ENCODE data around the gene NGB.

Gene NGB

DNA sequence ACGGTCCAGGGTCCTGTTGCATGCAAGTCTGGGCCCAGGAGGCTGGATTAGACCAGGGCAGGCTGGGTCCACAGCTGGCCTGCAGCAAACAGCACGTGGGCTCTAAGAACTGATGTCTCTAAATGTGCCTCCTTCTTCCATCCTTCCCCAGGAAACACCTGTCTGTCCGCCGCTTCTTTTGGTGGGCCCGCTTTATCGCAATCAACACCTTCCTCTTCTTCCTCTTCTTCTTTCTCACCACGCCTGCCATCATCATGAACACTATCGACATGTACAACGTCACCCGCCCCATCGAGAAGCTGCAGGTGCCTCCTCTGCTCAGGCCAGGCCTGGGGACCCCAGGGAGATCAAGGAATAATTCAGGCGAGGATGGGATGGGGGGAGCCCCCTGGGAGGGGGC is 28.3 kb downstream of the NGB start:
- TF ChIP-seq, protein P1, sequence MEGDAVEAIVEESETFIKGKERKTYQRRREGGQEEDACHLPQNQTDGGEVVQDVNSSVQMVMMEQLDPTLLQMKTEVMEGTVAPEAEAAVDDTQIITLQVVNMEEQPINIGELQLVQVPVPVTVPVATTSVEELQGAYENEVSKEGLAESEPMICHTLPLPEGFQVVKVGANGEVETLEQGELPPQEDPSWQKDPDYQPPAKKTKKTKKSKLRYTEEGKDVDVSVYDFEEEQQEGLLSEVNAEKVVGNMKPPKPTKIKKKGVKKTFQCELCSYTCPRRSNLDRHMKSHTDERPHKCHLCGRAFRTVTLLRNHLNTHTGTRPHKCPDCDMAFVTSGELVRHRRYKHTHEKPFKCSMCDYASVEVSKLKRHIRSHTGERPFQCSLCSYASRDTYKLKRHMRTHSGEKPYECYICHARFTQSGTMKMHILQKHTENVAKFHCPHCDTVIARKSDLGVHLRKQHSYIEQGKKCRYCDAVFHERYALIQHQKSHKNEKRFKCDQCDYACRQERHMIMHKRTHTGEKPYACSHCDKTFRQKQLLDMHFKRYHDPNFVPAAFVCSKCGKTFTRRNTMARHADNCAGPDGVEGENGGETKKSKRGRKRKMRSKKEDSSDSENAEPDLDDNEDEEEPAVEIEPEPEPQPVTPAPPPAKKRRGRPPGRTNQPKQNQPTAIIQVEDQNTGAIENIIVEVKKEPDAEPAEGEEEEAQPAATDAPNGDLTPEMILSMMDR (IDR thresholded peaks at IDR 0.05; ENCODE audit: control insufficient read depth, insufficient read depth, low read depth, low read length, missing control alignments), result no peak
- H3K4me3 ChIP-seq (ENCODE audit: control insufficient read depth, low read depth, low read length), result no peak overlapping the region
- no peak for DNase-seq (ENCODE audit: low read depth)

DNA sequence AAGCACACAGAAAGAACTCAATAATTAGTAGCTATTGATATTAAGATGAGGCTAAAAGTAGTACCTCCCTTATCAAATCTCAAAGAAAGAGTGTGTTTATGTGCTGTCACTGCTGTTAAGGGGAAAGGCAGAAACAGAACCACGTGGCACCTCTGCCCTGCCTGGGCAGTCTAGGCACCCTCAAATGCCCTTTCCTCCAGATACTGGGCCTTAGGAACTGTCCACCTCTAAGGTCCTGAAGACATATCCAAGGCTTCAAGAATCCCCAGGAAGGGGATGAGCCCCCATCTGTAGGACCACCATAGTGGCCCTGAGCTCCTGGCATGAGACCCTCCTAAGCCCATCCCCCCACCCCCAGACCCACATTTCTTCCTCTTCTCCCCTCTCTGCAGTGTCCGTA is 29.1 kb downstream of the NGB start:
- H3K4me3 ChIP-seq (ENCODE audit: control insufficient read depth, low read depth, low read length), result no peak overlapping the region
- TF ChIP-seq, protein P1 (IDR thresholded peaks at IDR 0.05; ENCODE audit: control insufficient read depth, insufficient read depth, low read depth, low read length, missing control alignments), result no peak
- no peak for DNase-seq (ENCODE audit: low read depth)

DNA sequence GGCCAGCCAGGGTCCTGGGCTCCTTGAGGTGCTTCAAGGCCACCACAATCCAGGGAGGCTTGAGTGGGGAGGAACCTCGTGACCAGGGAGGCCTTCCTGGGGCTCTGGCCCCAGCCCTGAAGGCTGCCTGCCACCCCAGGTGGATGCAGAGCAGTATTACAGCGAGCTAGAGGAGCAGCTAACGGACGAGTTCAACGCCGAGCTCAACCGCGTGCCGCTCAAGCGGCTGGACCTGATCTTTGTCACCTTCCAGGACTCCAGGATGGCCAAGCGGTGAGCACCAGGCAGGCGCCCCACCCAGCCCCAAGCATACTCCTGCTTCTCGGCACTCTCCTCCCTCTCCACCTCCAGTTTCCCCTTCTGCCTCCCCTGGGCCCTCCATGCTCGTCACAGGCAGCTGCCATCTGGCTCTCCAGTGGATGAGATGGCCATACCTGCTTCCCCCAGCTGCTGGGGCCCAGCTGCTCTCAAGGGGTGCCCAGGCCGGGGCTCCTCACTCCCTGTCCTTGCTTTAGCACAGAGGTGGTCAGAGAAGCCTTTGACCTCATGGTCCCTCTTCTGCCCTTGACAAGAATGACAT is 30.6 kb downstream of the NGB start:
- DNase-seq (ENCODE audit: low read depth), result no peak
- H3K4me3 ChIP-seq (ENCODE audit: control insufficient read depth, low read depth, low read length), result no peak overlapping the region
- TF ChIP-seq, protein P1 (IDR thresholded peaks at IDR 0.05; ENCODE audit: control insufficient read depth, insufficient read depth, low read depth, low read length, missing control alignments), result no peak

DNA sequence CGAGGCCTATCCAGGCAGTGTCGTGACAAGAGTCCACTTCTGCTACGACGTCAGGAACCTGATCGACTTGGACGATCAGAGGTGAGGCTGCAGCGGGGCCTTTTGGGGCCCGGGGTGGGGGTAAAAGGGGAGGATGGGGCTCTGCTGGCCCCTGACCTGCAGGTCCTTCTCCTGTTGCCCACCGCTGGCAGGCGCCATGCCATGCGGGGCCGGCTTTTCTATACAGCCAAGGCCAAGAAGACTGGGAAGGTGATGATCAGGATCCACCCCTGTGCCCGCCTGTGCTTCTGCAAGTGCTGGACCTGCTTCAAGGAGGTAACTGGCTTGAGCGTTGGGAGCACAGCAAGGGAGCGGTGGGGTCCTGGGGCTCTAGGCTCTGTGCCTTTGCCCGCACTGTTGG is 31.6 kb downstream of the NGB start:
- no peak for DNase-seq (ENCODE audit: low read depth)
- H3K4me3 ChIP-seq (ENCODE audit: control insufficient read depth, low read depth, low read length), result no peak overlapping the region
- TF ChIP-seq, protein P1 (IDR thresholded peaks at IDR 0.05; ENCODE audit: control insufficient read depth, insufficient read depth, low read depth, low read length, missing control alignments), result no peak

DNA sequence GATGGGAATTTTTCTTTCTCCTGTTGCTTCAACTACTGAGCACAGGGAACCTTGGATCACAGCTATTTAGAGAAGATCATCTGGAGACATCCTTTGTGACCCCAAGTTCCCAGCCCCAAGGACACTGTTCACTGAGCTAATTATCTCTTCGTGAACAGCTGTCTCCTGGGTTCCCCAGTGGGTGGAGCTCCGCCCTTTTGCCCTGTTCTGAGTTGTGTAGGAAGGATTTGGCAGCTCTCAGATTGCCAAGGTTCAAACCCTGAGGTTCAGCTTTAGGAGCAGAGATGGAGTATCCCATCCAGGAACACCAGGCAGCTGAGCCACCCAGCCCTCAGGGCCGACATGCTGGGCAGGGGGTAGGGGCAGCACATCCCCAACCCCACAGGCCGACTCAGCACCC is 32.0 kb downstream of the NGB start:
- TF ChIP-seq, protein P1 (IDR thresholded peaks at IDR 0.05; ENCODE audit: control insufficient read depth, insufficient read depth, low read depth, low read length, missing control alignments), result no peak
- no peak overlapping the region for H3K4me3 ChIP-seq (ENCODE audit: control insufficient read depth, low read depth, low read length)
- DNase-seq (ENCODE audit: low read depth), result no peak

DNA sequence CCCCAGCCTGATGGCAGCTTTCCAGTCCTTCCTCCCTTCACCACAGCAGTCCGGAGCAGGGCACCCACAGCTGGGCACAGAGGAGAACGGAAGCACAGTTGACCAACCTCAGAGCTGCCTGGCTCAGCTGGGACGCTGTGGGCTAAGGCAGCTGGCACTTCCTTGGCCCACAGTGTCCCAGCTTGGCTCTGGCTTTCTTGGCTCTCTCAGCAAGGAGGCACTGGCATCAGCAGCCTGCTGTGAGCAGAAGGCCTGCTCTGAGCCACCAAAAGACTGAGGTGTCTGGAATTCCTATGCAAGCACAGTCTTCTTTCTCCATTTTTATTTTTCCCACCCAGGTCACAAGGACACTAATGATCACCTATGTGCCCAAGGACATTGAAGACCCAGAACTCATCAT is 32.6 kb downstream of the NGB start:
- TF ChIP-seq, protein P1 (IDR thresholded peaks at IDR 0.05; ENCODE audit: control insufficient read depth, insufficient read depth, low read depth, low read length, missing control alignments), result no peak
- H3K4me3 ChIP-seq (ENCODE audit: control insufficient read depth, low read depth, low read length), result no peak overlapping the region
- no peak for DNase-seq (ENCODE audit: low read depth)

DNA sequence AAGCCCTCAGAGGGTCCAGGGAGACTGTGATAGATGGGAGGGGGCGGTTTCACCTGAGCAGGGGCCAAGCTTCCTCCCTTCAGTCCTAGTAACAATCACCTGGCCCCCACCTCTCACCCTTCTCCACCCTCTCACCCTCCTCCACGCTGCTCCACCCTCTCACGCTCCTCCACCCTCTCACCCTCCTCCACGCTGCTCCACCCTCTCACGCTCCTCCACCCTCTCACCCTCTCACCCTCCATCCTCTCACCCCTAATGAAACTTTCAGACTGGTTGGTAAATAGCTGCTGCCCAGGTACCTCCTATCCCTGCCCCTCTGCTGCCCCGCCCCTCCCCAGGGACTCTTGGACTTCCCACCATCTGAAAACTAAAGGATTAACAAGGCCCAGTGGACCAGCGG is 34.2 kb downstream of the NGB start:
- no peak overlapping the region for H3K4me3 ChIP-seq (ENCODE audit: control insufficient read depth, low read depth, low read length)
- DNase-seq (ENCODE audit: low read depth), result no peak
- TF ChIP-seq, protein P1 (IDR thresholded peaks at IDR 0.05; ENCODE audit: control insufficient read depth, insufficient read depth, low read depth, low read length, missing control alignments), result no peak

Data from AG09309 (cell line).